Endothelial cell of umbilical vein (primary cell): ENCODE measurements around the gene GRM4.

Source experiments
- POLR2AphosphoS5 ChIP-seq: IDR thresholded peaks from 2 replicates; pipeline ENCODE4 v1.6.1; 2012; ENCODE audit warnings: low read depth, mild to moderate bottlenecking, control low read depth, low read length, moderate library complexity; ENCODE audit not compliant: insufficient read depth
- TF ChIP-seq, protein P1 (sequence below), 2 donors: IDR thresholded peaks; 1 replicate in 1 of 2; 2 replicates in 1 of 2; pipeline ENCODE4 v1.5.1; 2011; ENCODE audit warnings: low read length in 2 of 2, mild to moderate bottlenecking in 2 of 2, moderate library complexity in 2 of 2, control low read depth in 1 of 2, inconsistent platforms in 1 of 2, low read depth in 1 of 2; ENCODE audit not compliant: insufficient read depth in 1 of 2; ENCODE audit errors: extremely low read depth in 1 of 2

DNA sequence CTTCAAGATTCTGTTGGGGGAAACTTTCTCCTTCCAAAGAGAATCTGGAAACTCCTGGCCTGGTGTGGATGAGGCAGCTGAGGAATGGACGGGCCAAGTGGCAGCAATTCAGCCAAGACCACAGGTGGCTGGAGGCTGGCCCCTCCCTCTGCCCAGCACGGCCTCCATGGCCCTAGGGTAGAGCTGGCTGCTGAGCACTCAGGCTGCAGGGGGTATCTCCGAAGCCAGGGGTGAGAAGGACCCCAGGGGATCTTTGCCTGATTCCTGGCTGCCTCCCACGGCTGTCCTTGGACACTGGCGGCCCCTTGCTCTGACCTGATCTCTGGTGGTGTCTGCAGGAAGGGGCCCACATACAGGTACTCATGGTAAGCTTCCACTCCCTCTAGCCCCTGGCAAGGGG is 39.0 kb downstream of the GRM4 start:
- TF ChIP-seq, protein P1, sequence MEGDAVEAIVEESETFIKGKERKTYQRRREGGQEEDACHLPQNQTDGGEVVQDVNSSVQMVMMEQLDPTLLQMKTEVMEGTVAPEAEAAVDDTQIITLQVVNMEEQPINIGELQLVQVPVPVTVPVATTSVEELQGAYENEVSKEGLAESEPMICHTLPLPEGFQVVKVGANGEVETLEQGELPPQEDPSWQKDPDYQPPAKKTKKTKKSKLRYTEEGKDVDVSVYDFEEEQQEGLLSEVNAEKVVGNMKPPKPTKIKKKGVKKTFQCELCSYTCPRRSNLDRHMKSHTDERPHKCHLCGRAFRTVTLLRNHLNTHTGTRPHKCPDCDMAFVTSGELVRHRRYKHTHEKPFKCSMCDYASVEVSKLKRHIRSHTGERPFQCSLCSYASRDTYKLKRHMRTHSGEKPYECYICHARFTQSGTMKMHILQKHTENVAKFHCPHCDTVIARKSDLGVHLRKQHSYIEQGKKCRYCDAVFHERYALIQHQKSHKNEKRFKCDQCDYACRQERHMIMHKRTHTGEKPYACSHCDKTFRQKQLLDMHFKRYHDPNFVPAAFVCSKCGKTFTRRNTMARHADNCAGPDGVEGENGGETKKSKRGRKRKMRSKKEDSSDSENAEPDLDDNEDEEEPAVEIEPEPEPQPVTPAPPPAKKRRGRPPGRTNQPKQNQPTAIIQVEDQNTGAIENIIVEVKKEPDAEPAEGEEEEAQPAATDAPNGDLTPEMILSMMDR (IDR thresholded peaks at IDR 0.05; ENCODE audit: extremely low read depth in 1 of 2, insufficient read depth in 1 of 2, low read depth in 1 of 2, low read length in 2 of 2): no peak
- no peak for TF ChIP-seq POLR2AphosphoS5
